AG08395 (cell line): ENCODE results near the gene STARD7.
"Not testable (repeated sequence)": the region's sequence is repeated elsewhere in the genome, so short reads cannot be mapped to it uniquely, and the experiment has no call there.

Experiments used
- DNase-seq: peaks from one replicate; pipeline ENCODE4 v3.0.0; 2012; ENCODE audit warnings: mixed read lengths, low spot score

The STARD7 gene

DNA sequence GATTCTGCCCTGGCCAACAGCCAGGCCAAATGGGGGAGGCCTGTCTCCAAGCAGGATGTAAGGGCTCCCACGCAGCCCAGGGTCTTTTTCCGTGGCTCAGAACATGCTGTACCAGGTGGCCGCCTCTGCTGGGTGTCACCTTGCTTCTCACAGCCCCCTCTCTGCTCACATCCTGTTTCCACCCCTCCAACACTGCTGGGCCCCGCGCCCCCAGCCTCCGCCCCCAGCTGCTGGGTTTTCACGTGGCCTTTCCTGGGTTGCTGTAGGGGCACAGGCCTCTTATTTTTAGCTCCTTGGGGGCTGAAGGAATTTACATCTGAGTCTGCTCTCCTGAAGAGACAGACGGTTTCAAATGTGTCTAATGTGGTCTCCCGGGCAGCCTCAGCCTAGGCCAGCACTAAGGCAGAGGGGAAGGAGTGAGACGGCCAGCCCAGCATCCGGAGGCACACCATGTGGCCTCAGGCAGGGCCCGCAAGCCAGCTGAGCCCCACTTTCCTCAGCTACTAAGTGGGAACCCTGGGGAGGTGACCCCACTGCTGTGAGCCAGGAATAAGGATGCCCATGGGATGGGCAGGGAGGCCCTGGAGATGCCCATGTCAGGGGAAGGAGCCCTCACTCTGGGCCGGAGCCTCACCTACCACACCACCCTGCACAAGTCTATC is 44.7 kb downstream of the STARD7 start:
- no peak for DNase-seq

DNA sequence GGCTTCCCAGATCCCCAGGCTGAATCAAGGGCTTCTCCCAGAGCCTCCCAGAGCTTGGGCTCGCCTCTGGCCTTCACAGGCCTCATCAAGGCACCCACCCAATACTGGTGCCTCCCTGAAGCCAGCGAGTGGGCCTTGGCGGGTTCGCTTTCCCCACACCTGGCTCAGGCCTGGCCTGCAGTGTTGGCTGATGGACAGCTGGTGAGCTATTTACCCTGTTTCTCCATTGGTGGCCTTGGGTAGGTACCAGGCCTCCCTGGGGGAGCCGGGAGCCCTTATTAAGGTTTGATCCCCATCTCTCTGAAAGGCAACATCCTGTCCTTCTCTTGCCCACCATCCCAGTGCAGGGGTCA is 45.2 kb downstream of the STARD7 start:
- no peak for DNase-seq

DNA sequence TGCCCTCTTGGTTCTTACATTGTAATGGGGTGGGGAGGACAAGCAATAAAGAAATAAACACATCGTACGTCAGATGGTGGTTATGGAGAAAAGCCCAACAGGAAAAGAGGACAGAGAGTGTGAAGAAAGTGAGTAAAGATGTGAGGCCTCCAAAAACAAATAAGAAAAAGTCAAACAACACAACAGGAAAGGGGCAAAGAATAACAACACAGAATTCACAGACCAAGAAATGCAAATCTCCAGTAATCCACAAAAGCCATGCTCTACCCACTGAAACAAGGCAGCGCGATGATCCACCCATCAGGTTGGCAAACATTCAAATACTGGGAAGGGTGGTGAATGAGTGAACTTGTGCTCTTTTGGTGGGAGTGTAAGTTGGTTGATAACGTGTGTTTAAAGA is 46.7 kb downstream of the STARD7 start:
- no peak for DNase-seq

DNA sequence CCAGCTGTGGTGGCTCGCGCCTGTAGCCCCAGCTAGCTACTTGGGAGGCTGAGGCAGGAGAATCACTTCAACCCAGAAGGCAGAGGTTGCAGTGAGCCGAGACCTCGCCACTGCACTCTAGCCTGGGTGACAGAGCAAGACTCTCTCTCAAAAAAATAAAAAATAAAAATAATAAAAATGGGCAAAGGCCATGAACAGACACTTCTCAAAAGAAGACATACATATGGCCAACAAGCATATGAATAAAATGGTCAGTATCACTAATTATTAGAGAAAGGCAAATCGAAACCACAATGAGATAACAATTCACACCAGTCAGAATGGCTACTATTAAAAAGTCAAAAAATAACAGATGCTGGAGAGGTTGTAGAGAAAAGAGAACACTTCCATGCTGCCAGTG is 48.3 kb downstream of the STARD7 start:
- DNase-seq = not testable (repeated sequence)

DNA sequence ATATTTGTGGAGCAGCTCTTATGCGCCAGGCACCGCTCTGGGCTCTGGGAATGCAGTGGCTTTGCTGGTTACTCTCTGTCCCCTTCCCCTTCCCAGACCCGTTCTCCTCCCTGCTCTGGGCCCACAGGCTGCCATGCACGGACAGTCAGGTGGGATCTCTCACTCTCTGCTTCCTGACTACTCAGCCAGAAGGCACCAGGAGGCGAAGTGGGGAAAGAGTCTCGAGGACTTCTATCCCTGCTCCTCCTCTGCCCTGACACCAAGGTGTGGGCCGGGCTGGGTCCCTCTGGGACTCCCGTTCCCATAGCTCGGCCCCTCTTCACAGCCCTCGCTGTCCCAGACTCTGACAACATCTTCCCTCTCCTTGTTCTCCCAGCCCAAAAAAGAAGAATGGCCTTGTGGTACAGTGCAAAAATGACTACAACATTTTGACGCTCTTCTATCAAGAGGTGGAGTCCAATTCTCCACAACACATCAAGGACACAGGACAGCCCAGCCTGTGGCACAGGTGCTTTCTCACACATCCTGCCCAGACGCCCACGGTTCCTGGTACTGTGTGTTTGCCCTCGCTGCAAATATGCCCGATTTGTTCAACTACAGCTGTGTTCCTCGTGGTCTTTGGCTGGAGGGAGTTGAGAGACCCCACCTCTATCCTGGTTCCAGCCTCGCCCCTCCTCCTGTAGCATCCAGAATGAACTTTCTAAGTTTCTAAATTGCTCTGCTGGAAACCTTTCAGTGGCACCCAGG is 49.4 kb downstream of the STARD7 start:
- no peak for DNase-seq

DNA sequence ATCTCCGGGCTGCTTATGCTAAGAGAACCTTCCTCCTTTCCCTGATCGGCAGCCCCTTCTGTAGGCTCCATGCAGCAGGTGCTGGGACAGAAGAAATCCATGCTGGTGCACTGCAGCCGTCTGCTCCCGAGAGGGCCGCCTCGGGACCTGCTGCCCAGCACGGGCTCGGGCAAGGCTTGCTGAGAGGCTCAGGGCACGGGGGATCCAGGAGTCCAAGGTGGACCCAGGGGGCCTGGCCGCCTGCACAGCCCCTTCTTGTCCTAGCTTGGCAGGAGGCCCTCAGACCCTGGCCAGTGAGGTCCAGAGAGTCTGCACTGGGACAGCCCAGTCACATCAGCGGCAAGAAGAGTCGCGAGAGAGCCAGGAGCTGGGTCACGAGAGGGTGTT is 50.1 kb downstream of the STARD7 start:
- no peak for DNase-seq

DNA sequence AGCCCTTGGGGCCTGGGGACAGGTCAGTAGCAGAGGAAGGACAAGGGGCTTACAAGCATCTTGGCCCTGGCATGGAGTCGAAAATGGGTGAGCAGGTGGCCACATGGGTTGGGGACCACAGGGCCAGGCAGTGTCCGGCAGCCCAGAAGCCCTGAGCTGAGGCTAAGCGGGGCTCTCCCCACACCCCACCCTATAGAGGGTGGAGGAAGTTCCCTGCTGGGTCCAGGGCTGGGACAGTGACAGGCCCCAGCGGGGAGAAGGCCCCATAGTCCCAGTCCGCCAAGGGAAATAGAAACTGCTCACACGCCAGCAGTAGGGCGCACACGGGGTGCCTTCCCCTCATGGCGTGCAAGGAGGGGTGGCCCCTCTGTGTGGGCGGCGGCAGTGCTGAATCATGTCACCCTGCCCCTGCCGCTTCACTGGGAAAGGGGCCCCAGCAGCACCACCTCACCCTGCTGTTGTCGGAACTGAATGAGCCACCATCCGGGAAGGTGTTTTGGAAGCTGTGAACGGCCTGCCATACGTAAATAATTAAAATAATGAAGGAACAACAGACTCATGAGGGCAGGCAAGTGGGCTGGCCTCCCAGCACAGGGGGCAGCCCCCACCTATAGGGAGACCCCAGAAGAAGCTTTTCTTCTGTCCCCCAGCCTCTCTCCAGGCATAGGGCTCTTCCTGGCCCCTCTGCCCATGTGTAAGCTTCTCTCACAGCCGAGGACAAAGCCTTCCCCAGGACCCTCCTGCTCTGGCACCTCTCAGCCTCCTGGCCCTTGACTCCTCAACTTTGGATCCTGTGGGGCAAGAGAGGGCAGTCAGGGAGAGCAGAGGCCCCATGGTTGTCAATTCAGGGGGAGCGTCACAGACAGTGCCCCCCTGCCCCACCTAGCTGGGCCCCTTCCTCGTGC is 50.7 kb downstream of the STARD7 start:
- no peak for DNase-seq

DNA sequence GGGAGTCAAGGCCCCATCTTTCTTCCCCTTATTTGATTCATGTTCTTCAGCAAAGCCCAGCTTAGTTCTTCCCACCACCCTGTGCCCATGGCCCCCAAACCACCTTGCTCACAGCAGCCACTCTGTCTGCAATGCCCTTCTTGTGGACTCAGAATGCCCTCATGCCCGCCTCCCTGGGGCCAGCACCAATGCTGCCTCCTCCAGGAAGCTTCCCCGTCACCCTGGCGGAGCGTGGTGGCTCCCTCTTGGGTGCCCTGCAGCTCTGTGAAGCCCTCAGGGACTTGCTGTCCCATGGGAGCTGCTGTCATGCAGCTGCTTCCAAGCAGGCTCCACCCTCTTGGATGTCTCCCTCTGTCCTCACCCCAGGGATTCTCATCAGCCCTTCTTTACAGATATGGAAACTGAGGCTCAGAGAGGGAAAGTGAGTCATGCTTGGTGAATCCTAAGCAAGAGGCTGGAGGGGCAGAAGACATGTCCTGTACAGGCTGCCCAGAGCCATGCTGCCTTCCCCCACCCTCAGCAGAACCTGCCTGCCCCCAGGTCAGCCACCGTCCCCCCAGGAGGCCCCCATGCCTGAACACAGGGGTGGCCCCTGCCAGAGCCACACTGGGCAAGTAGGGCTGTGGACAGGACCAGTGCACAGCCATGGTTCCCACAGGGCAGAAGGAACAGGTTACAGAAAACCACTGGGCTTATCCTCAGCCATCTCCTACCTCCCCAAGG is 51.5 kb downstream of the STARD7 start:
- no peak for DNase-seq

DNA sequence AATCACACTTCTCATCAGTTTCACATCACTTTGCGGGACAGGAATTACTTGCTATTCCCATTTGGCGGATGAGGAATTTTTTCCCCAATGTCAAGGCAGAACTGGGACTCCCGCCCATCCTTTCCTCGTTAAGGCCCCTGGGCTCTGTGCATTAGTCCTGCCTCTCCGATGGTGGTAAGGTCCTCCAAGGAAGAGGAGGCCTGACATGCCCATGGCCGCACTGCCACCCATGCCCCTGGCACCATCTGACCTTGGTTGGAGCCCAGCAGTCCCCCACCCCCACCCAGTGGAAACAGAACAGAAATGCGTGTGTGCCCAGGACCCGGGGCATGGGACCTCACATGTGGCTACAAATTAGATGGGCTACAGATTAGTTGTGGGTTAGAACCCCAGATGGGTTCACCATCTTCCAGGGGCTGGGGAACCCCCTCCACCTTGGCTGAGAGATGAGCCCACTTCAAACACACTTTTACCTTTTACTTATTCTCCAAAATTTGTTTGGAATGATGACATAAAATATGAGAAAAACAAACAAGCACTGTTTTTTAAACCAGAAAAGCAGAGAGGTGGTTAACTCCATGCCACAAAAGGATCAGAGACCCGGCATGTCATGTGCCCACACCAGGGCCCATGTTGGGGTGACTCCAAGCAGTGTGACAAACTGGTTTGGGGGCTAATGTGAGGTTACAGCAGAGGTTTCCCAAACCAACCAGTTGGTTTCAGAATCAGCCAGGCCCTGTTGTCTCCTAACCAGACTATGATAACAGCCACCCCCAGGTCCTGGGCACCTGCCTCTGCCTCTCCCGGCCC is 52.4 kb downstream of the STARD7 start:
- no peak for DNase-seq

DNA sequence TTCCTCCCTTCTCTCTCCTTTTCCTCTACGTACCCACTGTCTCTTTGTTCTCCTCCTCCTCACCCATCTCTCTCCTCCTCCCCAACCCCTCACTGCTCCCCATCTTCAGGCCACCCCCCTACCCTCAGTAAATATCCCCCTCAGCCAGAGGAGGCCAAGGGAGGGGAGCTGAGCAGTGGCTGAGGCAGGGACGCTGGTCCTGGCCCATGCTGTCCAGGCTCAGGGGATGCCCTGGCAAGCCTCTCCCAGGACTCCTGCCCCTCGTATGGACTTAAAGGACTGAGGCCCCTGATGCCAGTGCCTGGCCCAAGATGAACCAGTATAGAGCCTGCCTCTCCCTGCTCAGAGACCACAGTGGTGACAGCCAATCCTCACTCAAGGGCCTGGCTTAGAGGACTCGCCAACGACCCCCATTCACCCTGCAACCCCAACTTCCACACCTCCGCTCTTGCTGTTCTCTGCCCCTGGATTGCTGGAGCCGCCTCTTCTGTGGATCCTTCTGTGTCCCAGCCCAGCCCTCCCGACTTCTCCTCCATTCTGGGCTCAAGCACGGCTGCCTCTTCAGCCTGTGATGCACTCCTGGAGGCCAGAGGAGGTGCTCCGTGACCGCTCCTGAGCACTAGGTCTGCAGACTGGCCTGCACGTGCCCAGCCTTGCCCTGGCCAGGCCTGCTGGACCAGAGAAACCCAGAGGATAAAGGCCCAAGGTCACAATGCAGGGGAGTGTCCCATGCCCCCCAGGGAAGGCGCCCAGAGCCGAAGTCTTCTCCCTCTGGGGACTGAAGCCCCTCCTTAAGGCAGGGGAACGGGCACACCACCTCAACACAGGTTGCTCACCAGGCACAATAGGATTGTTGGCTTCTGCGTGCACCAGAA is 53.9 kb downstream of the STARD7 start:
- no peak for DNase-seq

DNA sequence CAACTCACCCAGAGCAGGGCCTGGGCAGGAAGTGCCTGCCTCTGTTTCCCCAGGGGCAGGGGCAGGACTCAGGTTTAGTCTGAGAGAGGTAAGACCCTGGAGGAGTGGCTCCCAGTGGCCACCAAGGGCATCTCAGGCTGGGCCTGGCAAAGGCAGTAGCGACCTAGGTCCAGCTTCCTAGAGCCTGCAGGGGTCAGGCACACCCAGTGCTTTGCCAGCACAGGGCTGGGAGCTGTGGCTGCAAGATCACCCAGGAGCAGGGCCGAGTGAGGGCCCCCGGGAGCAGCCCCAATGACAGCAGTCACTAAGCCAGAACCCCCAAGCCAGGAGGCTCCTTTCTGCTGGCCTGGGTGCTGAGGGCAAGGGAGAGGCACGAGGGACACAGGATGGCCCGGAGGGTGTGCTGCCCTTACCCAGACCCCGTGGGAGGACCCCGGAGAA is 54.6 kb downstream of the STARD7 start:
- DNase-seq = no peak

DNA sequence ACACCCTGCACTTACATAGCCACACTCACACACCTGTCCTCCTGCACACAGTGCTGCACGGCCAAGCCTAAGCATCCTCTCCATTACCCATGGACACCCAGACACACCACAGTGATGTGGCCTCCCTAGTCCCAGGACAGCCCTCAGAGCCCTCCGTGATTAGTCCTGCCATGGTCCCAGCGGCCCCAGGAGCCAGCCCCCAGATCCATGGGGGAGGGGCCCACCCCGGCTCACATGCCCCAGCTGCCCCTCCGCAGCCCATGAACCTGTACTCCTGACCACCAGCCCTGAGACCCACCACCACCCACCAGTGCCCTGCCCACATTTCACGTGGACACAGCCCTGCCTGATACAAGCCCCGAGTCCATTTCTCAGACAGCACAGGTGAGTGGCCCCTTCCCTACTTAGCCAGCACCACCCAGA is 55.3 kb downstream of the STARD7 start:
- no peak for DNase-seq

DNA sequence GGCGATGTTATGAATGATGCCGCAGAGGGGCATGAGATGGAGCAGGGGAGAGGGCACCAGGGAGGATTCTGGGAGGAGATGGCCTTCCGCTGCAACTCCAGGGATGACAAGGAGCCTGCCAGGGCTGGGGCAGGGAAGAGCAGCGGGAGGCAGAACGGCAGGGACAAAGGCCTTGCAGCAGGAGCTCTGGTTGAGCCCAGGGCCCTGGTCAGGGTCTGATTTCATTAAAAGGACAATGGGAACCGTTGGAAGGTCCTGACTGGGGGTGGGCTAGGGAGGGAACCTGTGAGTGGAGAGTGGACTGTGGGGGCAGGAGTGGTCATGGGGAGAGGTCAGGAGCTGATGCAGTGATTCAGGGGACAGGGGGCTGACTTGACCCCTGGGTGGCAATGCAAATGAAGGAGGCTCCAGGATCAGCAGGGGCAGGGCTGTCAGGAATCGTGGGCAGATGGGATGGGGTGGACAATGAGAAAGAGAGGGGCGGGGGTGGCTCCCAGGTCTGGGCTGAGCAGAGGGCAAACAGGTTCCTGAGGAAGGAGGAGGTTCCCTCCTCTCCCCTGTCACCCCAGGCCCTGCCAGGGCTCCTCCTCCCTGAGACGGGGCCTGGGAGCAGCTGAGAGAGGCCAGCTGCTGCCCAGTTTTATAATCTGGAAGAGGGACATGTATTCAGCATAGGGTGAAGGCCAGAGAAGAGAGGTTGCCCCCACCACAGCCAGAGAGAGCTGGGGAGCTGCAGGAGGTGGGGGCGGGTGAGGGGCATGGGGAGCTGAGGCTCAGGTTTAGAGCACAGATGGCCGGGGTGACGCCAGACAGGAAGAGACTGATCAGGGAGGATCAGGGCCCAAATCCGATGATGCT is 56.1 kb downstream of the STARD7 start:
- no peak for DNase-seq

DNA sequence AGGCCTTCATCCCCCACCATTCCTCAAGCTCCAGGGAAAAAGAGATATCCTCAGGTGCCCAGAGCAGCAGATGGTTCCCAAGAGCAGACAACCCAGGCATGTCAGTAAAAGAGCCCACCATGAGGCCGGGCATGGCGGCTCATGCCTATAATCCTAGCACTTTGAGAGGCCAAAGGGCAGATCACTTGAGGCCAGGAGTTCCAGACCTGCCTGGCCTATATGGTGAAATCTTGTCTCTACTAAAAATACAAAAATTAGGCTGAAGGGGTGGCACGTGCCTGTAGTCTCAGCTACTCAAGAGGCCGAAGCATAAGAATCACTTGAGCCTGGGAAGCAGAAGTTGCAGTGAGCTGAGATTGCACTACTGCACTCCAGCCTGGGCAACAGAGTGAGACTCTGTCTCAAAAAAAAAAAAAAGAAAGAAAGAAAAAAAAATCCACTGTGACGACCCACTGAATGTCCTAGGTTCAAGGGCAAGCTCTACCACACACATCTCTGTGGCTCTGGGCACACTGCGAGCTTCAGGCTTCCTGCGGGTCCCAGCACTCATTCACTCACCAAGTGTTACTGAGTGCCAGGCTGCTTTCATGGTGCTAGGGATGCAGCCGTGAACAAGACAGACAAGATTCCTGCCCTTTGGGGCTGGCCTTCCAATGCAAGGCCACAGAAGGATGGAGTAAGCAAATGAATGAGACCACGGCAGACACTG is 56.9 kb downstream of the STARD7 start:
- DNase-seq = no peak

DNA sequence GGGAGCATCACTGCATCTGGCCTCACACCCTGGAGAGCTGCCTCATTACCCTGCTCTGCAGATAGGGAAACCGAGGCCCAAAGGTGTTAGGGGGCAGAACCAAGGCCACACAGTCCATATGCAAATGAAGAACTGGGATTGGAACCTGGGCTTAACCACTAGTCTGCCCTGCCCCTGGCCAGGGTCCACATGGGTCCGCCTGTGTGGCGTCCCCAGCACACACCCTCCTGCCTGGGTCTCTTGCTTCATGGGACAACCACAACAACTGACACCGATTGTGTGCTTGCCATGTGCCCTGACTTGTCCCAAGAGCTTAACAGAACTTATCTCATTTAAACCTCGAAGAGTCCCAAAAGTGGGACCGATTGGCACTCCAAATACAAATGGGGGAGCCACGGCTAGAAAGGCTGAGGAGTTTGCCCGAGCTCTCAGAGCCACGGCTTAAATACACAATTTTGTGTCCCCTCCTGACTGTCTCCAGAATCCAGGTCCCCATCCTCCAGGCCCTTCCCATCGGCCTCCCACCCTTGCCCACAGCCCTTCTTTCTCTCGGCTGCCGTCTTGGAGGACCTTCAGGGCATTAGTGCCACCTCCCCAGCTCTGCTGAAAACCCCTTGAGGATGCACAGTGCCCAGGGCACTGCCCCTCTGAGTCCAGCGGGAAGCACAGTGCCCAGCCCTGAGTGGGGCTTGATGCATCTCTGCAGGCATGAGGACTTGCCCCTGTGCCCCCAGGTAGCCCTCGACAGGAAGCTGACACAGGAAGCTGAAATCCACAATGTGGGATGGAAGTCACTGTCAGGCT is 57.6 kb downstream of the STARD7 start:
- no peak for DNase-seq

DNA sequence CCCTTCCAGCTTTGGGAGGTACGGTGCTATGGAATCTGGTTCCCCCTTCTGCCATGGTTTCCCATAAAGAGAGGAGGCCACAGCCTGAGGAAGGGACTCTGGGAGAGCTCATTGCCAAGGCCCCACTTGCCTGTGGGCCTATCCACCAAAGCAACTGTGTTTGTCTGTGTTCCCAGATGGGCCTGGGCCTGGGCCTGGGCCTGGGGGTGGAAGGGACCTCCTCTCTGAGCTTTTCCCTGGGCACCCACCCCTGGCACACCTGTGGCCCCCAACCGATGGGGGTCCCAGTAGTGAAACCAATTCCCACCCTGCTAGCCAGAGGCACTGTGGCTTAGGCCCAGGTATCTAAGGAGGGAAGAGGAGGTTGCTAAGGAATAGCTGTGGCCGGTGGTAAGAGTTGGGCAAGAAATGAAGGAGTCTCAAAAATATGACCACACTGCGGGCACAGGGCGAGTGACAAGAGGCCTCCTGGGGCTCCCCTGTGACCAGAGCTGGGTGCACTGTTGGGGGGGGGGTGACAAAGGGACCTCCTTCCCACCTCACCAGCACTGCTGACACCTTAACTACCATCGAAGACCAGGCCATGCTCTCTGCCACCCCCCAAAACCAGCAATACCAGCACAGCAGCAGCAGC is 58.5 kb downstream of the STARD7 start:
- no peak for DNase-seq
